Suppressor macrophage treated with lipopolysaccharide for 4 hours (primary cell): ENCODE results near the gene FHIT.
"Not testable (repeated sequence)": the region's sequence is repeated elsewhere in the genome, so short reads cannot be mapped to it uniquely, and the experiment has no call there.

ENCODE experiments used
- DNase-seq: peaks from one replicate; pipeline ENCODE4 v3.0.0-alpha.2; 2020

Gene FHIT

DNA sequence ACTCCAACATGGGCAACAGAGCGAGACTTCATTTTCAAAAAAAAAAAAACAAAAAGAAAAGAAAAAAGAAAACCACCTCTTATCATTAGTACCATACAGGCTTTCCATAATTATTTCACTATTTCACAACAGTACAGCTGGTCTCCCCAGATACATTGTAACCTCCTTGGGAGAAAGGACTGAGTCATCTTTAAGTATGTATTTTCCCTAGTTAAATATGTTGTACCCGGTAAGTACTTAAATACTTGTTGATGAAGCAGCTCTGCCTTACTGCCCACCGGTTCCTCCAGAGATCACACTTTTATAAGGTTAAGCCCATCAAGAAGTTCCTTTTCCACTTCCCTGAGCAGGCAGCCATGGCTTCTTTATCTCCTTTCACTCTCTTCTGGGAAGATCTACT, 1412.0 kb downstream of the FHIT start:
- peak; percentile 9 for DNase-seq

DNA sequence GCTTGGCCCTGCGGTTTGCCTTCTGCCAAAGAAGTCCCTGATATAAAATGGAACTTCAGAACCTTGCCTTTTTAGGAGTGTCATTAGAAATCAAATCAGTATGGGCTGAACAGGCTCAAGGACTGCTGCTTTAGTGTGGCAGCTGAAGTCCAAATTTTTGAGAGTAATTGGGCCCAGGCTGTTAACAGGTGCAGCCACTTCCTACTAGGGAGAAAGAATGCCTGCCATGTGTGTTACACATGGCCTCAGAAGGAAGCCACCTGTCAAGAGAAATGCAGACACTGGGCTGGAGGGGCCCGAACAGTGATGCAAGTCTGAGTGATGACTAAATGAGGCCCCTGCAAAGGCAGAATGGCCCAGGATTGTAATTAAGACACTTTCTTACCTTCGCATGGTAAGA, 1414.7 kb downstream of the FHIT start:
- no peak for DNase-seq

DNA sequence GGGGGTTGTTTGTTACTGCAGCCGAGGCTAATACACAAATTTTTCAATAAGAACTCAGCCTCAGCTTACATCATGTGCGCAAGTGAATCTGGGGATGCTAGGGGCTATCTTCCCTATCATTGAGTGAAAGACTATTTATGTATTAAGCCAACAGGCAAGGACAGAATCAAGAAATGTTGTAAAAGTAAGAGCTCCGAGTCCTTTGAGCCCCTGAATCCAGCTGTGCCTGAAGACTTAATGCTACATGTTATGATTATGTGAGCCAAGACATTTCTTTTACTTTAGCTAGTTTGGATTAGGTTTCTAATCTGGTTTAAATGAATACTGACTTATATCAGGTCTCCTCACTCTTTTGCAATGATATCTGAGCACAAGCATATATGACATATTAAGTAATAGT, 1418.5 kb downstream of the FHIT start:
- no peak for DNase-seq

DNA sequence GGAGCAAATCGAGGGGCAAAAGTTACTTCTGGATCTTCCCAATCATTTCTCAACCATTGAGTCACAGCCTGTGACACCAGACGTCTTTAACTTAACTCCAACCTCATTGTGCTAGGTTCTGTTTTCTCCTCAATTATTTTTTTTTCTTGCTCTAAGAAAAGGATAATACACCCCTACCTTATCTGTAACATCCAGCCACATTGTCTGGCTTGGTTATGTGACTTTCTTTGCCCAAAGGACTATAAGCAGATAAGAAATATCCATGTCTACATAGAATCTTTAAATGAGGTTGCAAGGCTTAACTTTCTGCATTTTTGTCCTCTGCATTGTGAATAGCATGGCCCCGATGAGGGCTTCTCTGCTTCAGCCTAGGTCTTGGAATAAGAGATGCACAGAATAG, 1419.0 kb downstream of the FHIT start:
- DNase-seq, result no peak

DNA sequence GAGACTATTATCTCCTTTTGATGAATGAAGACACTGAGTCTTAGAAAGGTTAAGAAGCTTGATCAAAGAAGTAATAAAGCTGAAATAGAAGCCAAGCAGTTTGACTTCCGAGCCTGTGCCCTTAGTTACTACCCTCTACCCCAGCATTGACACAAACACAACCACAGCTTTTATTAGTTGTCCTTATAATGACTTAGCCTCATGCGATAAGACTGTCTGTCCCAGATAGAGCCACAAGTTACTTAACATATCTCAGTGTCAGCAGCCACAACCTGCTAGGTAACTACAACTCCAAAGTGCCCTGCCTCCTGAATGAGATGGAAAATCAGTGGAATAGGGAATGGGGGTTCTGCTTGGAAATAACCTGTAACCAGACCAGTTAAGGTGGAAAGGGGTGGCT, 1419.9 kb downstream of the FHIT start:
- no peak for DNase-seq

DNA sequence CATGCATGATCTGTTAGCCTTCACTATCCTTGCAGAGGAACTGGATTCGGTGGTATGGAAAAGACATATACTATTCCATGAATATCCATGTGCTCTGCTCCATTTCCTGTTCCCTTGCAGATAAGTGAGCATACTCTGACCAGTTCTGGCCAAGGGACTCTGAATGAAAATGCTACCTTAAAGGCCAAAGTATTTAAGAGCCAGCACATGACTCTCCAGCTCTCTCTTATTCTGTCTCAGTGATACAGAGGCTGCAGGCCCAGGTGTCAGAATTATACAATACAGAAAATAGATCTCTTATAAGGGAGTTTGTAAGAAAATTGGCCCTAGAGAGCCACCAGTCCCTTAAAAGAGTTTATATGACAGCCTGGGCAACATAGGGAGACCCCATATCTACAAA, 1421.7 kb downstream of the FHIT start:
- DNase-seq, result no peak

DNA sequence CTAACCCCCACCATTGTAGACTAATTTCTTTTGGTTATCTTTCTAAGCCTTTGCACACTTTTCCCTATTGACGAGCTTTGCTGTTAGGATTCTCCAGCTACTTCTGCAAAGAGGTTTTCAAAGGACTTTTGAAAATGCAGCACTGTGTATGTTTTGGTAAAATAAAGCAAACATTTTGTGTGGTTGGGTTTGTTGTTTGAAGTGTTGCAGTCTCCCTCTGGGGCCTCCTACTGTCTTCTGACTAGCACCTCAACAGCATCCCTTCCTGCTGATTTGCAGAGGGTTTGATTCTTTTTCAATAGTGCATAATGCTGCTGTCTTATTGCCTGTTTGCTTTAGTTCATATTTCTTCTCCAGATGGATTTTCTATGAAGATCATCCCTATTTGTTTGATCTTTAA, 1426.4 kb downstream of the FHIT start:
- DNase-seq, result no peak

DNA sequence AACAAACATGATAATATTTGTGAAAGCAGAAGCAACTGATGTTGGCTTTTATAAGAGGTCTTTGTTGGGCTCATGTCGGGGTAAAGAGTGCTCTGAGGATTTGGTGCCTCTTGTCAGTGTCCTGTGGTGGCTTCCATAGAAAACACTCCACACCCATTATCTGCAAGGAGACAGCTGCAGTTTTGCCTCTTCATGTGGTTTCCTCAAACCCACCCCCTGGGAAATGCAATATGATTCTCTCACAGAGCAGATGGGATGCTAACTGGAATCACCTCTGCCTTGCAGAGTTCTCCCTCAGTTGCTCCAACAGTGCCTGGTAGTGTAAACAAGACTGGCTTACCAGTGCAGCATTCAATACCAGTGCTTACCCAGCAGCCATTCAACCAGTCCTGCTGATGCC, 1430.0 kb downstream of the FHIT start:
- no peak for DNase-seq

DNA sequence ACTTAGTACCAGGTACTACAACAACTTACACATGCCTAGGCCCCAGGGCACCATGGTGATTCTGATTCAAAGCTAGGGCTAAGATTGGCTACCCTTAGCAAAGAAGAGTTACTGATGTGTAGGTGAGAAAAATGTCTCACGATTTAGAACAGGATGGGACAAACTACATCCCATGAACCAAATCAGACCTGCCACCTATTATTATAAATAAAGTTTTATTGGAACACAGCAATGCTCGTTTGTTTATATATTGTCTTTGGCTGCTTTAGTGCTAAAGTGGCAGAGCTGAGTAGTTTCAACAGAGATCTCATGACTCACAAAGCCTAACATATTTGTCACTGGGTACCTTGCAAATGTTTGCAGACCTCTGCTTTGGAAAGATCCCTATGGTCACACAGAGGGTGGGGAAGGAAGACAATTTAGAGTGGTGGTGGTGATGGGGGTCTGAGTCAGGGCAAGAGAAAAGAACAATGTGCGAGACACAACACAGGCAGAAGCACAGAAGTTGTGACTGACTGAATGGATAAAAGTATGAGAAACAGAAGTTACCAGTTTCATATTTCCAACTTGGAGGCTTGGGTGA, 1430.8 kb downstream of the FHIT start:
- no peak for DNase-seq

DNA sequence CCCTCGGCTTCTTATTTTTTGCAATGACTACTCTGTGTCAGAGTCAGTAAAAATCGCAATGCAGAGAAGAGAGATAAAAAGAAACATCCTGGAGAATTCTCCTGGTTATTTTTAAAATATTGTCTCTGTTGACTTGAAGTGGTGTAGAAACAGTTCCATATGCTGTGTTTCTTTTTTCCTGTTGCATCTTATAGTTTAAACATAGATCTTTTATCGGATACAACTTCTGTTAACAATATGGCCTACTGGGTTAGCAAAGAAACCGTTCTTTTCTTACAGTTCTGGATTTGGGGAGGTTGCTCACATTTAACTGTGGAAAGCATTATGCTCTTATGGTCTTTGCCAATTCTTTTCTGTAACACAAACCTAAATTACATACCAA, 1432.3 kb downstream of the FHIT start:
- DNase-seq, result no peak

DNA sequence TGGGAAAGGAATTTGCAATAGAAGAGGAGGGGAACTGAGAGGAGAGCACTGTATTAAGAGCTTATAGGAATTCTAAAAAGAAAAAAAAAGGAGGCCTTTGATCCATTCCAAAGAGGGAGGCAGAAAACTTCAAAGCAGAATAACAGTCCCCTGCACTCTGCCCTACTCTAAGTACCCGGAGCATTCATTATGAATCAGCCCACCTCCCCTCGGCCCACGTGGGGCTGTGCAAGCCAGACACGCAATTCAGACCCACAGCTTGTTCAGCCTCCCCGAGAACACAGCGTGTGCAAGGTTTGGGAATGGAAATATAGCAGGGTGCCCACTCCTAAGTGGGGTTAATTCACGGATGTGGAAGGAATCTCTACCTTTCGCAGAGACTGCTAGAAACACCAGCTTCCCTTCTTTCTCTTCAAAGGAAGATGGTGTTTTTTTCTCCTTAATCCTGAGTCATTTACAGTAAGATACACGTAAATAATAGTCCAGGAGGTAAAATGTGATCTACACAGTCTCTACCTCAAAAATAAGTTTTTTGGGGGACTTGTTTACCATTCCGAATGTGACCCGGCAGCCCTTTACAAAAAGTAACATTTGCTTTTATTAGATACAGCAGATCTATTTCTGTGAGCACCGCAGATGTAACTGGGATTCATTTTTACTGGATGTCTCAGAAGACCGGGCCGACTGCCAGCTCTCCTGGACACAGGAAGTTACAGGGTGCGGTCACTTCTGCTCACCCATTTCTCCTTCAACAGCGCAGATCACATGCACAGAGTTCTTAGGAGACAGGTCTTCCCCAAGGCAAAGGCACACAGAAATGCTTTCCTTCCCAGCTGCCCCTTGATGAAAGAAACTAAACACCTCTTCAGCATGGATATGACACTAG, 1433.0 kb downstream of the FHIT start:
- peak; percentile 34 for DNase-seq

DNA sequence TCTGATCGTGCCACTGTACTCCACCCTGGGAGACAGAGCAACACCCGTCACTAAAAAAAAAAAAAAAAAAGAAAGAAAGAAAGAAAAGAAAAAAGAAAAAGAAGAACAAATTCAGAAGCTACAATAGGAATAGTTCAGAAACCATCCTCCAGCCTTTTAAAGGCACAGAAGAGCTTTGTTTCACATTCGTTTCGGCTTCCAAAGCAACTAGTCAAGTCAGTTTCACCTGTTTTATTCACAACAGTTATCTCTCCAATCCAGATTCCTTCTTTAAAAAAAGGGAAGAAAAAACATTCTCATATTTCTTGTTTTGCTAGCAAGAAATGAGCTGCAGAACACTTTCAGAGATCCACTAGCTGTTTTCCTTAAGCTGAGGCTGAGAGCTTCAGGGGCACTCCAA, 1433.7 kb downstream of the FHIT start:
- no peak for DNase-seq

DNA sequence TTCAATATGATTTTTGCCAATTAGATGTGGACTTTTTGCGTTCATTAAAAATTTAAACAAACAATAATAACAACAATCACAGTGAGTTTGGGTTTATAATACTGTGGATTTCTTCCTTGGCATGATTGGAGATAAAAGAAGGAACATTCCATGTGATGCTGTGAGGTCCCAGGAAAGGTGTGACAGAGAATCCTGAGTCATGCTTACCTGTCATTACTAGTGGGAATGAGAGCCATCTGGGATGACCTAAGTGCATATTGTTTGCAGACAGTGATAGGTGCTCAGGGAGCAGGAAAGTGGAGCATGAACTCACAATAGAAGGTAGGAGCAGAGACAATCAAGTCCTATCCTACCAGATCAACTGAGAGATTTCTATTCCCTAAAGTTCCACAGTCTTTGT, 1434.9 kb downstream of the FHIT start:
- no peak for DNase-seq

DNA sequence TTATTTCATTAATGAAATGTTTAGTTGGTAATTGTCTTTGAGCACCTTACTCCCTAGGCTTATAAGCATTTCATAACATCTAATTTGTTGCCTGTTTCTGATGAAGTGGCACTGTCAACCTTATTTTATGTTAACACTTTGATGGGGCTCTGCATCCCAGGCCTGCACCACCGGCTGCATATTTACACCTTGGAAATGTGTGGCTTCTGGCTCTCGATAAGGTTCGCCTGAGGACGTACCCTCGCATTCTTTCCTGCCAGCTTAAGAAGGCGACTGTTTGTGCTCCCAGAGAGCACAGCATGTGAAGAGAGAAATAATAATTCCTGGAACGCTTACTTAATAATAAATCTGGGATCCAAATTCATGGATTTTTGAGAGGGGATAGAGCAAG, 1438.1 kb downstream of the FHIT start:
- DNase-seq, result no peak

DNA sequence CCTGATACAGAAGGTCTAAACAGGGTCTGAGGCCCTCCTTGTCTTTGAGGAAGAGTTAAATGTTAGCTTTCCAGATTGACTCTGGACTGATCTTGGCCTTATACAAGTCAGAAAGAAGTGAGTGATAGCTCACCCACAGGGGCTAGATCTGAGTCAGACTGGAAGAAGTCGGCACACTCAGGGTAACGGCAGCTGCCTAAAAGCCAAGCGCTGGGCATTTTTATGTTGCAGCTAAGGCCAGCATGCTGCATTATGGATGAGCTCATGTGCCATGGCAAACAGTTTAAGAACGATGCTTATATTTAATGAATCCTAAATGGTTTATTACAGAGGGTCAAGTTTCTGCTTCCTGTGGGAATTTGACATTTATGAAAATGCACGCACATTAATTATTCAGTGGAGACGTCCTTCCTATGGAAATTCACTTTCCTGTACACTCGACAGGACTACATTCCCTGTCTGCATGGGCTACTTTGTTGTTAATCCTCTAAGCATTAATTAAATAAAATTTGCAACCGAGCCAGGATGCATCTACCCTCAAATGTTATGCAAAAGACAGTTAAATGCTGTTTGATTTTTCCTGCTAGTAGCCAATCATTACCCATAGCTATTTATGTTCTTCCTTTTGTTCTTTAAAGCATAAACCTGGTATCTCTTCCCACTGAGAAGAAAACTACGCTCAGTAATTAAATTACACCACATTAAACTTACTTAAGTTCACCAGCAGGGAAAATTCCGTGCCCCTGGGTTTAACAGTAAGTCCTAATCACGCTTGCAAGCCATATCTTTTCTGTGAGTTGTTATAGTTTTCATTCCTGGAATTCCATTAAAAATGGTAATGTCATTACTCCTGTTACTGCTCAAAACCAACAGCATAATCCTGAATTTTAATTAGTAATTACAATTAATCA, 1438.8 kb downstream of the FHIT start:
- DNase-seq, result no peak

DNA sequence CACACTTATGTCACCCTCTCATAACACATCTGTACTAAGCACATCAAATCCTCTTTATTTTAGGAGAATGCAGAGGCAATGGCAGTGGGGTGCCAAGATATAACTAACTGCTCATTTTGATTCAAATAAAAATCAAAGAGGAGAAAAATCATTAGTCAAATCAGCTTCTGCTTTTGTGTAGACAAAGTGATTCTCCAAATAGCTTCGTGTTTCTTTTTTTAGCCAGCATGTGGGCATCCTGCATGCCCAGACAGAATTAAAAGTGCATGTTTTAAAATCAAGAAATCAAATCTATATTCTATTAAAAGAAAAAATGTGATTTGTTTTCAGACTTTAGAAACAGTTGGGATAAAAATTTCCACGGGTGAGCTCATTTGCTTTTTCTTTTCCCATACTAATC, 1440.1 kb downstream of the FHIT start:
- no peak for DNase-seq

DNA sequence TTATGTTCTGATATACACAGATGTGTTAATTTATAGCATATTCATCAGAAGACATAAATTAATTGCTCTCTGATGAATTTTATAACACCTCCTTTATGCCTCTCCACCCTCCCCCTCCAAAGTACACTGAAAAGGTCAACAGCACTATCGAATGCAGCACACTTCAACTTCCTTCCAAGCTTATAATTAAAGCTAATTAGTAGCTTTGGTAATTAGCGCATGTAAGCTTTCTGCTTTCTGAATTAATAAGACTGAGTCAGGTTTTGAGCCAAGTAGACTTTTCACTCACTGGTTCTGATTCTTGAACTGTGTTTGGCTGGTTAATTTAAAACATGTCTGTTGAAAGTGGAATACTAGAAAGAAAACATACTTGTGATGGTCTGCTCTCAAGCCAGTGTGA, 1440.6 kb downstream of the FHIT start:
- DNase-seq, result no peak

DNA sequence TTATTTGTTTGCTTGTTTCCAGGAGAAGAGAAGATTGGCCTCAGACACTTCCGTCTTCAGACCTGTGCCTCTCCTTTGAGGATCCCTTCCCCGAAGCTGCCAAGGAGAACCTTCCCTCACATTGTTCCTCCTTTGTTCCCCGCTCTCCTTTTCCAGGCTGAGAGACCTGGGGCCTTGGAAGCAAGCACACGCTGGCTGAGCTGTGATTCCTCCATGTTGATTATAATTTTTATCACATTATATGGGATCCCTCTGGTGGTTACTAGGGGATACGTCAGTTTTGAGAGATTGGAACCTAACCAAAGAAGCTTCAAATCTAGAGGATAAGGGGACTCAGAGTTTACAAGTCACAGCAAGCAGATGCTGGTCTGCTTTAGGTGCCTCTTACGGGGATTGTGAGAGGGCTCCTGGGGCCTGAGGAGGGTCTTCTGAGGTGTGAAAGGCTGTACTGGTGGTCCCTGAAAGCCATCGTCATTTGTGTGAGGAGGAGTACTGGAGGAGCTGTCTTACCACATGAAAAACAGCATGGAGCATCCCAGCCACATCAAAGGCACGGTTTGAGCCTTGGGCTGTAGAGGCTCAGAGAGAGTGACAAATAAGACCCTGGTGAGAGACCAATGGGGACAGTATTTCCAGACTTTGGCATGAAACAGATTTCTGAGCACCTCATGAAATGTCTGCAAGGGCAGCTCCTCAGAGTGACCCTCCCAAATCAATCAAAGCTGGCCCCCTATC, 1441.4 kb downstream of the FHIT start:
- no peak for DNase-seq

DNA sequence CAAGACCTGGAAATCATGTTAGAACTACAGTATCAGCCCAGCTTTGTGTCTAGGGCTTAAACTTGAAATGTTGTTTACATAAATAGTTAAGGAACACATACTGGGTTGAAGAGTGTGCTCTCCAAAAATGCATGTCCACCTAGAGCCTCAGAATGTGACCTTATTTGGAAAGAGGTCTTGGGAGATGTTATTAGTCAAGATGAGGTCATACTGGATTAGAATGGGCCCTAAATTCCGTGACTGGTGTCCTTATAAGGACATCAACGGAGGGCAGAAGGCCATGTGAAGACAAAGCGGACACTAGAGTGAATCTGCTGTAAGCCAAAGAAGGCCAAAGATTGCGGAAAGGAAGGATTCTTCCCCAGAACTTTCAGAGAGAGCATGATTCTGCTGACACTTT, 1442.2 kb downstream of the FHIT start:
- no peak for DNase-seq

DNA sequence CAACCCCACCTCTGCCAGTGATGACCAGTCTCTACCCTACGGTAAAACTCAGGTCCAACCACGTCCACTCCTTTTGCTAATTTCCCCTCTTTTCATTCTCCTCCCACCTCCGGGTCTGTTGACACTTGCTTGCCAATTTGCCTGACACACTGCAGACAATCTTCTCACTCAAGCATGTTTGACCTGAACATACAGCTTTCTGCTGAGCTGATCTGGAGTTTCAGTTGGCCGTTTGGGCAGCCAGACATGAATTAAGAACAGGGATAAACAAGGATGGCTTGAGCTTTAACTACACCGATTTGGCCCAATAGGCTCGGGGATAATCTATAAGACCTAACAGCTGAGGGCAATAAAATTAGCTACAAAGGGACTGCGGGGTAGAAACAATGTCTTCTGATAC, 1442.8 kb downstream of the FHIT start:
- DNase-seq, result no peak

DNA sequence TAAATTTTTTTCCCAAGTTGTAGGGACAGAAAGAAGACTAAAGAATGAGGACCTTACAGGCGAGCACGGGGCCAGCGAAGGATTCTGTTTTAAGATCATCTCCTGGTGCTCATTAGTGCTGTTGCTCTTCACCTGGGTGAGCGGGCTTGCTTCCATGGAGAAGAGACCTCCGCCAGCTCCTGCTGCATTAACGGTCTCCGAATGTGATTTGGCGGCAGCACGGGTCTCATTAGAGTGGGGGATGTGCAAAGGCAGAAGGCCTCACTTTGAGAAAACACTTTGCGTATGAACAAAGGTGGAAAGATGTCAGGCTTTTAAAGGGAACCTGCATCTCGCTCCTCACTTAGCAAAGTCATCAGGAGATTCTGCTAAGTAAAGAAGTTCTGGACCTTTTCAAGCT, 1448.0 kb downstream of the FHIT start:
- no peak for DNase-seq

DNA sequence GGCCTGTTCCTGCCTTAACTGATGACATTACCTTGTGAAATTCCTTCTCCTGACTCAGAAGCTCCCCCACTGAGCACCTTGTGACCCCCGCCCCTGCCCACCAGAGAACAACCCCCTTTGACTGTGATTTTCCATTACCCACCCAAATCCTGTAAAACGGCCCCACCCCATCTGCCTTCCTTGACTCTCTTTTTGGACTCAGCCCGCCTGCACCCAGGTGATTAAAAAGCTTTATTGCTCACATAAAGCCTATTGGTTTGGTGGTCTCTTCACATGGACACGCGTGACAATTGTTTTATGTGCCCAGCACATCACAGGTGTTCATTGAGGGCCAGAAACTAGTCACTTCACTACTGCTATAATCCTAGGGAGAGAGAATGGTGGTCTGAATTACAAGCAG, 1448.8 kb downstream of the FHIT start:
- not testable (repeated sequence) for DNase-seq

DNA sequence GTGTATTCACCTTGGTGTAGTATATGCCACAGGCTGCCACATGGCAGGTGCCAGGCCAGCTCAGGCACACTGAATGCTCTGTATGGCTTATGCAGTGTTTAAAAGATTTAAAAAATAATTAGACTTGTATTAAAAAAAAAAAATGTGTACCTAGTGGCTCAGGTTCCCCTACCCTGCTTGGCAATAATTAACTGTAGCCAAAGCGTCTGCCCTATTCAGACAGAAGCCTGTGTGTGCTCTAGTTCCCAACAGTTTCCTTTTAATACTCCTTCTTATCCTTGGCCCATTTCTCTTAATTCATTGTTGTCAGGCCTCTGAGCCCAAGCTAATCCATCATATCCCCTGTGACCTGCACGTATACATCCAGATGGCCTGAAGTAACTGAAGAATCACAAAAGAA, 1449.2 kb downstream of the FHIT start:
- no peak for DNase-seq
